ENCODE data around the gene CATSPERB.
"Not testable (repeated sequence)": the region's sequence is repeated elsewhere in the genome, so short reads cannot be mapped to it uniquely, and the experiment has no call there.

The CATSPERB gene

DNA sequence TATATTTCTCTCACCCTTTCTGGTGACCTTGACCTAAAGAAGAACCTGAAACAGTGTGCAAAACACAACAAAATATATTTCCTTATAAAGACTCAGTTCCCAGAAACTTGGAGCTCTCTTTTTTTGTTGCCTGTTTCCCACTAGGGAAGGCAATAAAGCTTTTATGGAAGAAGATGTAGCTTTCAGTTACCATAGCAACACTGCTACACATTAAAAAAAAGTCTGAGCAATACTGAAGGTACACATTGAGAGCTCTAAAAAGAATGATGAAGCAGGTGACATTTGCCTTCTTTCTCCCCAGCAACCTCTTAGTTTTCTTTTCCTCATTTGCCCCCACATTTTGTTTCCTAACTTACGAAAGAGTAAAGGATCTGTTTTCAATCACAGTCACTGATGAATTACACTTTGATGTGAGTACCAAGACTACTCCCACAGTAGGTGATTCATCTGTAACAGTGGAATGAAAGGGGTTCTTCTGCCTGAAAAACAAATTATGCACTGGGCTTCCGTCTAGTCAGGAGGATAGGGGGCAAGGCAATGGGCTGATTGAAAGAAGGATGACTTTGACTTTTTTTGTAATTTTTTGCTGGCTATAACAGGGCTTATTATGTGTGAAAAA, 1.1 kb upstream of the CATSPERB start:
- in situ Hi-C loops (cut with HindIII; ENCODE audit: low sequenced_read_pairs), result no loop called here

DNA sequence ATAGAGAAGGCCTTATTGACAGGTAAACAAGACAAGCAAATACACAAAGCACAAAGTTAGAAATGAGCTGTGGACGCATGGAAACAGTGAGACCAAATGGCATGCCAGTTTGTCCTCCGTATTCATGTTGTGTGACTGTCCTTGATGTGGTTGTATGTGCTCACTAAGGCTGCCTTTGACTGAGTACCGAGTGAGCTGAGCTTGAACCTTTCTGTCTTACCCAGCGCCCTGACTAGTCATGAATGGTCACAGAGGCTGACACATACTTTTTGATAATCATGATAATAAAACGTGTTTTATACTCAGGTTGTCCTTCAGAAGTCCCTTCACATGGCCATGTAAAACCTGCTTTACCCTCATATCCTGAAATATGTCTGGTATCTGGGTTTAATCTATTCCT, 553 bp upstream of the CATSPERB start:
- in situ Hi-C loops (cut with HindIII; ENCODE audit: low sequenced_read_pairs), result no loop called here

- in situ Hi-C loops (cut with HindIII; ENCODE audit: low sequenced_read_pairs), result no loop called here
Measured at GRCh38 chr14:91731018-91731417, 868 bp downstream of the CATSPERB start.

- in situ Hi-C loops (cut with HindIII; ENCODE audit: low sequenced_read_pairs), result no loop called here
Measured at GRCh38 chr14:91729756-91730155, 2.1 kb downstream of the CATSPERB start.

DNA sequence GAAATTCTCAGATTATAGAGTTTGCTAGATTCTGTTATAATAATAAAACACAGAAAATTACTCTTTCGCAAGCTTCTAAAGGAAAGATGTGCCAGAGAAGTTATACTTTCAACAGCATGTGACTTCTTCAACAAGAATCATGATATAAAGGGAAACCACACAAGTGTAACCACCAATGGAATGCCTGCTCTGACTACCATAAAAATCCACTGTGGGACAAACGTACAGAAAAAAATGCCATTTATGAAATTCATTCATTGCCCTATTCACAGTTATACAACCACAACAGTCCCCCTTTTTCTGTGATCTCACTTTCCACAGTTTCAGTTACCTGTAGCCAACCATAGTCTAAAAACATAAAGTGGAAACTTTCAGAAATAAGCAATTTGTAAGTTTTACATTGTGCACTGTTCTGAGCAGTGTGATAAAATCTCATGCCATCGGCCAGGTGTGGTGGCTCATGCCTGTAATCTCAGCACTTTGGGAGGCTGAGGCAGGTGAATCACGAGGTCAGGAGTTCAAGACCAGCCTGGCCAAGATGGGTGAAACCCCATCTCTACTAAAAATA, 3.2 kb downstream of the CATSPERB start:
- in situ Hi-C loops (cut with HindIII; ENCODE audit: low sequenced_read_pairs), result no loop called here

DNA sequence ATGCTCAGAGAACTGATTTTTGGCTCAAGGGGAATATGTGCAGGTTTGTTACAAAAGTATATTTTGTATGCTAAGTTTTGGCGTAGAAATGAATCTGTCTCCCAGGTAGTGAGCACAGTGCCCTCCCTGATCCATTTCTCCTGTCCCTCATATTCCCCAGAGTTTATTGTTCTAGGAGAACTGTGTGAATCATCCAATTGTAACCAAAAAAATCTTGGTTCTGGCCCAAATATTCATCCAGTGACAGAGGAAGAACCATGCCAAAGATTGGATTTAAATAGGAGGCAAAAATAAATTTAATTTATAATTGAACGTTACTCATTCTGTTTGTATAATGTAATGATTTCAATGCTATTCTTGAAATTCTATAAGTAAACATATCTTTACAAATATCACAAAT, 4.8 kb downstream of the CATSPERB start:
- in situ Hi-C loops (cut with HindIII; ENCODE audit: low sequenced_read_pairs), result no loop called here

DNA sequence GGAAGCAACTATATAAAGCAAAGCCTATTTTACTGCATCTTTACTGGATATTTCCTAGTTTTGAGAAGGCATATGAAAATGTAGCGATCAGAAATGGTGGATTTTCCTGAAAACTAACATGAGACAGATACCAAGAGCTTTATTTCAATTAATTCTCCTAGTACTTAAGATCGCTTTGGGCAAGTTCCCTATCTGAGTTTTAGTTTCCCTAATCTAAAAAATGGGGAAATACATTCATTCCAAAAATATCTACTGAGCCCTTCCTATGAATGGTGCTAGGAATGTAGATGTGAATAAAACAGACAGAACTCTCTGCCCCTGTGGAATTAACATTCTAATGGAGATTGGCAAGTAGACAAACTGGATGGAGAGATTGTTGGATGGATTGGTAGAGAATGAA, 8.4 kb downstream of the CATSPERB start:
- in situ Hi-C loops (cut with HindIII; ENCODE audit: low sequenced_read_pairs), result no loop called here

DNA sequence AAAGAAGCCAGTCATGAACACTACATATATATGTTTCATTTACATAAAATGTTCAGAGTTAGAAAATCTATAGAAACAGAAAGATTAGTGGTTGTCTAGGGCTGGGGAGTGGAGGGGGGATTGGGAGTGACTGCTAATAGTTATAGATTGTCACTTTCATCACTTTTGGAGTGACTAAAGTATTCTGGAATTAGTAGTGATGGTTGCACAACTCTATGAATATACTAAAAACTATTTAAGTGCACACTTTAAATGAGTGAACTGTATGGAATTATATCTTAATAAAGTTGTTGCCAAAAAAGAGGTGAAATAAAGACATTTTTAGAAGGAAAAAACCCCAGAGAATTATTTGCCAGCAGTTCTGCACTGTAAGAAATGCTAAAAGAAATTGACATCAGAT, 9.5 kb downstream of the CATSPERB start:
- in situ Hi-C loops (cut with HindIII; ENCODE audit: low sequenced_read_pairs), result no loop called here

GRCh38 chr14:91719839-91720238, 12.0 kb downstream of the CATSPERB start:
- in situ Hi-C loops (cut with HindIII; ENCODE audit: low sequenced_read_pairs), result no loop called here

DNA sequence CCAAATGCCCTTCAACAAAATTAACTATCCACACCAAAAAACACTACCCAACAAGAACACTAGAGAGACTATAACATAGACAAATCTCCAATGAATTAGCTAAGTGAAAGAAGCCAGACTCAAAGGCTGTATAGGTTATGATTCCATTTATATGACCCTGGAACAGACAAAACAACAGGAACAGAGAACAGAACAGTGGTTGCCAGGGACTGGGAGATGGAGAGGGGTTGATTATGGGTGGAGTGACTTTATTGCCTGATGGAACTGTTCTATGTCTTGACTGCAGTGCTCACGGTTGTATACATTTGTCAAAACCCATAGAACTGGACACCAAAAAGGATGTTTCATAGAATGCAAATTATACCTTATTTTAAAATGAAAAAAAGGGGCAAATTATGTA, 14.9 kb downstream of the CATSPERB start:
- in situ Hi-C loops (cut with HindIII; ENCODE audit: low sequenced_read_pairs), result no loop called here

DNA sequence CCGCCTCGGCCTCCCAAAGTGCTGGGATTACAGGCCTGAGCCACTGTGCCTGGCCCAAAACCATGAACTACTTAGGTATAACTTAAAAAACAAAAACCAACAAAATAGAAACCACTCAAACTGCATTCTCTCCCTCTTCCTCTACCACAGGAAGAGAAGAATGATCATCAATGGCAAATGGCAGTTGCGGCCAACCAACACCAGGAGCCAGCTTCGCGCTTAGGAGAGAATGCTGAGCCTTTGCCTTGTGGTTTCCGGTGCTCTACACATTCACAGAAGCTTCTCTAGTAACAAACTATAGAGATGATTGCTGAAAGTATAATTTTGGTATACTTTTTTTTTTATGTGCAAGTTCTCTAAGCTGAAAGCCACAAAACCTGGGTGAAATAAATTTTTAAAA, 17.1 kb downstream of the CATSPERB start:
- in situ Hi-C loops (cut with HindIII; ENCODE audit: low sequenced_read_pairs), result no loop called here

DNA sequence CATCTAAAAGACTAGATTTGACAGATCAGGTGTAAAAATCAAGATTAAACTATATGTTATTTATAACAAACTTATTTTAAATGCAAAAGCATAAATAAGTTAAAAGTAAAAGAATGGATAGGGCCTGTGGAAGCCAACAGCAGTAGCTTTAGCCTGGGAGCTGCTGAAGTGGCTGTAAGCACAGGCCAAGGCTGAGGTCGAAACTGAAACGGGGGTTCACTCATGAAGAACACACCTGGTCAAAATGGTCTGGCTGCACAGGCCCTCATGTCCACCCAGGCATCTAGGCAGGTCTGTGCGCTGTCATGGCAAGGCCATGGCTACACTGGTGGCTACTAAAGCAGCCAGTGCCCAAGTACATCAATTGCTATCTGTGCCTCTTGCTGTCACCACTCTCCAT, 23.1 kb downstream of the CATSPERB start:
- in situ Hi-C loops (cut with HindIII; ENCODE audit: low sequenced_read_pairs), result no loop called here

- in situ Hi-C loops (cut with HindIII; ENCODE audit: low sequenced_read_pairs), result no loop called here
Measured at GRCh38 chr14:91706996-91707395, 24.9 kb downstream of the CATSPERB start.

- in situ Hi-C loops (cut with HindIII; ENCODE audit: low sequenced_read_pairs), result no loop called here
Measured at GRCh38 chr14:91694643-91695042, 37.2 kb downstream of the CATSPERB start.

- in situ Hi-C loops (cut with HindIII; ENCODE audit: low sequenced_read_pairs), result no loop called here
Measured at GRCh38 chr14:91693346-91693745, 38.5 kb downstream of the CATSPERB start.

DNA sequence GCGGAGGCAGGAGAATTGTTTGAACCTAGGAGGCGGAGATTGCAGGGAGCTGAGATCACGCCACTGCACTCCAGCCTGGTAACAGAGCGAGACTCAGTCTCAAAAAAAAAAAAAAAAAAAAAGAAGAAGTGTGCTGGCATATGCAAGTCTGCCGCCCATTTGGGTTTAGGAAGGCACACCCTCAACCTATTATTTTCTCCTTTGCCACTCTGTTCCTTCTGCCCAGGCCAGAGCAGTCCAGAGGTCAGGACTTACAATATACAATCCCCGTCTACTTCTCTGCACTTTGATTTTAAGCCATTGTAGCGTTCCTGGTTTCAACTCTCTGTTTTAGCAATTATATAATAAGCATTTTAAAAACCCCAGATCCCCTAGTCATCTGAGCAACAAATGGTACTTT, 39.8 kb downstream of the CATSPERB start:
- in situ Hi-C loops (cut with HindIII; ENCODE audit: low sequenced_read_pairs), result no loop called here

DNA sequence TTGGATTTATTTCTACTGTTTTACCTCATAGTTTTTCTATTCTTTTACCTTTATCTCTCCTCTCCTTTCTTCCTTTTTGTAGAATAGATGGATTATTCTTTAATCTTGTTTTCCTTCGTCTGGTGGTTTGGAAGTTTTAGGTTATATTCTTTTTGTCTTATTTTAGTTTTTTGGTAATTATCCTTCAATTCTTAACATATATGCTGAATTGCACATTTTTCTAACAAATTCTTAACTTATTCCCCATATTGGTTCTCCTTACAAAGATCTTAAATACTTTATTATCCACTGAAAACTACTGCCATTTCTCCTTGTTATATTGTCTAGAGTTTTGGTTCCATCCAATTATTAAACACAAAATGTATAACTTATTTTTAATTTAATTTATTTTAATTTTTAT, 42.3 kb downstream of the CATSPERB start:
- in situ Hi-C loops (cut with HindIII; ENCODE audit: low sequenced_read_pairs), result no loop called here

GRCh38 chr14:91687436-91687835, 44.5 kb downstream of the CATSPERB start:
- in situ Hi-C loops (cut with HindIII; ENCODE audit: low sequenced_read_pairs), result not testable (repeated sequence)

GRCh38 chr14:91685600-91685999, 46.3 kb downstream of the CATSPERB start:
- in situ Hi-C loops (cut with HindIII; ENCODE audit: low sequenced_read_pairs), result no loop called here

GRCh38 chr14:91681893-91682563, 49.9 kb downstream of the CATSPERB start:
- in situ Hi-C loops (cut with HindIII; ENCODE audit: low sequenced_read_pairs), result no loop called here

DNA sequence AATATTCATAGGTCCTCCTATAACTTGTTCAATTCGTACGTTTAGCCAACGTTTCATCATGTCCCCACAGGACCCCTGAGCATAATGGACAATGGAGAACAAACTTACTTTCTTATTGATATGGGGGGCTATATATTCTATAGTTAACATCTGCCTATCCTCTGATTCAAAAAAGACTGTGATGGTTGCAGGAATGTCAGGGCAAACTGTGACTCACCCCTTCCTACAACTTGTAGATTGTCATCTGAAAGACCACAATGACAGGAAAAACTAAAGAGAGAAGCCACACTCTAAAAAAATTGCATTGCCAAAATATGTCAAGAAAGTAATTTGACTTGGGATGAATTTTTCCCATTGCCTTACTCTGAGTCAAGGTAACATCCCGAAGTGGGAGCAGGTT, 50.8 kb downstream of the CATSPERB start:
- in situ Hi-C loops (cut with HindIII; ENCODE audit: low sequenced_read_pairs), result no loop called here

DNA sequence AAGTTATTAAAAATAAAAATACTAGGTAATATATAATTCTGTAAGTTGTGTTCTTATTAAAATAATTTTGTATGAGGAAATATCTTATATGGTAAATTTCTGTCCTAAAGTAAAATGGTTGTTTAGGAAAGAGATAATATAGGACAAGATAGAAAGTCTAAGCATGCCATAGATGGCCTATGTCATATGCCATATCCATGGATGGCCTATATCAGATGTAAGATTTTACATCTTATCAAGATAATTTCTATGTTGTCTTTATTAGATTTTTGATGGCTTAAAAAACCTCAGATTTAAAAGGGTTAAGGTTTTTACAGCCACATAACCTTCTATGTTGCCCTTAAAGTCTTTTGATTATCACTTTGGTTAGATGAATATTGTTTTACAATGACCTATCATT, 52.6 kb downstream of the CATSPERB start:
- in situ Hi-C loops (cut with HindIII; ENCODE audit: low sequenced_read_pairs), result no loop called here

DNA sequence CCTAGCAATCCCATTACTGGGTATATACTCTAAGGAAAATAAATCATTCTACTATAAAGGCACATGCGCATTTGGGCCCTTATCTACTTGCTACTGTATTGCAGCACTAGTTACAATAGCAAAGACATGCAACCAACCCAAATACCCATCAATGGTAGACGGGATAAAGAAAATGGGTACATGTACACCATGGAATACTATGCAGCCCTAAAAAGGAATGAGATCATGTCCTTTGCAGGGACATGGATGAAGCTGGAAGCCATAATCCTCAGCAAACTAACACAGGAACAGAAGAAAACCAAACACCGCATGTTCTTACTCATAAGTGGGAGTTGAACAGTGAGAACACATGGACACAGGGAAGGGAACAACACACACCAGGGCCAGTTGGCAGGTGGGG, 54.2 kb downstream of the CATSPERB start:
- in situ Hi-C loops (cut with HindIII; ENCODE audit: low sequenced_read_pairs), result not testable (repeated sequence)

All from DLD1 (cell line).